Cortex of kidney (tissue), 1 donor: Measurements from ENCODE around the gene SOX6.
"Not testable (repeated sequence)": the region's sequence is repeated elsewhere in the genome, so short reads cannot be mapped to it uniquely, and the experiment has no call there.

Source experiments
- DNase-seq: peaks from one replicate; lab custom pipeline; 2025; lab: John Stamatoyannopoulos, UW

The SOX6 gene

DNA sequence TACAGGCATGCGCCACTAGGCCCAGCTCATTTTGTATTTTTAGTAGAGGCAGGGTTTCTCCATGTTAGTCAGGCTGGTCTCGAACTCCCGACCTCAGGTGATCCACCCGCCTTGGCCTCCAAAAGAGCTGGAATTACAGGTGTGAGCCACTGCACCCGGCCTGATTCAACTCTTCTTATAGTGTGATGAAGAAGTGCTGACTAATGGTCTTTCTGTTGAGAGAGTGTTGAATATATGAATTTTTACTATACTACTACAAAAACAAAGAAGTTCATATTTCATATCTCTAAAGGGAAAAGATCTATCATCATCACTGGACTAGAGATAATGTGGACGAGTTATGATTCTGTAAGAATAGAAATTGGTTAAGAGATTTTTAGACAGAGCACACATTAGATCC is 320.1 kb downstream of the SOX6 start:
- no peak for DNase-seq

DNA sequence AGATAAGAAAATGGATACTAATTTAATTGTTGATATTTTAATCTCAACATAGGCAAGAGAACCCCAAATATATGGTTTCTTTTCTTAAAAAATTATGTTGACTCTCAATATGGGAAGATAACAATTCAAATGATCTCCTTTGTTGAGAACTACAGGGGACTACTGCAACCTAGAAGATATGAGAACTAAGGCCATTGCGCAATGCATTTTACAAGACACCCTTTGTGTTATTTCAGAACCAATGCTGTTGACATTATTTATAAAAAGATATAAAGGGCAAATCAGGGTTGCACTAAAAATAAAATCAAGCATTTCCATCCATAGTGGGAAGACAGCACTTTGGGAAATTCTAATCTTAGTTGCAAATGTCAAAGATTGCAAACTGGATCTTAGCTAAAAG is 322.3 kb downstream of the SOX6 start:
- no peak for DNase-seq

DNA sequence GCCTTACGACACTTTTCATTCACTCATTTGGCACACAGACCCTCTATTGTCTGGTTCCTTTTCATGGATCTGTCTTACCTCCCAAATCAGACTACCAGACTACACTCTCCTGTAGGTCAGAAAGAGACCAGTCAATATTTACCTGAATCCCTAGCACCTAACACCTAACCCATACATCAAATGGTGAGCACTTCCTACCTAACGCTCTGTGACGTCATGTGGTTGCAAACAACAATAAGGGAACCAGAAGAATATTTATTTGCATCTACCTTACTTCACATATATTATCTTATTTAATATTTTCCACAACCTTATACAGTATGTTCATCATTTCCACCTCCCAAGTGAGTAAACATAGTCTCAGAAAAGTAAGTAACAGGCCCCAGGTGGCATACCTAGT is 323.4 kb downstream of the SOX6 start:
- DNase-seq: no peak

DNA sequence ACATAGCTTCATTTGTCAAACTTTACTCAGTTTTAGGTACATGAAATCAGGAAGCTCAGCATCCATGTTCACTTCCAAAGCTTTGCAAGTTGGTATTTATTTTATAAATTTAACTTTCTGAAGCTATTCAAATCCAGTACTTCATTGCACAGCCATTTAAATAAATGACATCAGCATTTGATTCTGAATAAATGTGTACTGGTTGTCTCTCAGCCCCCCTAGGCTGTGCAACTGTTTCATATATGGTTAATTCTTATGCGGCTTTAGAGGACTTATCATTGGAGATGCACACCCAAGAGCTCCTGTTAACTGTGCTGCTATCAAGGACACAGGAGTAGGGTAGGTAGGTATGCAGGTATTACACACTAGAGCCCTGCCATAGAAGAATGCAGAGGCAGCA is 325.1 kb downstream of the SOX6 start:
- no peak for DNase-seq

DNA sequence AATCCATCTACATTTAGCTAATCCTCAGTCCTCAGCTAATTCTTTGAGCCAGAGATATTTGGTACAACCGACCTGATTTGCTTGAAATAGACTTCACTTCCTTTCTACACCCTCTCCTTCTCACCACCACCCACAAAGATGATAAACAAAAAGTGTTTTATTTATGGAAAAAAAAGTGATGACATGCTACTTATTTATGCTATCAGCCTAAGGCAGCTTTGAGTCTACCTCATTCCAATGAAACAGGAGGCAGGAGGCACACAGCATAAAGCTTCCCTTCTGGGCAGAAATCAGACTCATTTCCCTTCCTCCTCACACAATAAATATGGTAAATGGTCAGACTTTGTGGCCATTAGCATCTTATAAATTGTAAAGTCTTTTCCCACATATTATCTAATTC is 325.7 kb downstream of the SOX6 start:
- no peak for DNase-seq

GRCh38 chr11:16029151-16029550 is 327.2 kb downstream of the SOX6 start:
- not testable (repeated sequence) for DNase-seq

GRCh38 chr11:16028419-16028818 is 327.9 kb downstream of the SOX6 start:
- DNase-seq: no peak

GRCh38 chr11:16027621-16028020 is 328.7 kb downstream of the SOX6 start:
- no peak for DNase-seq

DNA sequence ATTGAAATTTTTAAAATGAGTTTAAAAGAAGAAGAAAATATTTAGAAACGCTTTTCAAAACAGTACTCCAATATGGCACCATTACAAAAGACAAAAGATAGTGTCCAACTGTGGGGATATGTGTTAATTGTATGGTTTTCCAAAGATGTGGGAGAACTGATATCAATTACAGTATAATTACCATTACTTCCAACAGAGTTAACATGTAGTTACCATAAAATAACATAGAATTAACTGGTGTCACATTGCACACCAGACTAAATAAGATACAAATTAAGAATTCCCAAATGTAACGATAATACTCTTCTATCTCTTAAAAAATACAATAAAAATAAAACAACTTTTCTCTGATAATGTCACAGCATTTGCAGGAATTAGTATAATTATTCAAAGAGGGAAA is 329.5 kb downstream of the SOX6 start:
- DNase-seq: no peak

DNA sequence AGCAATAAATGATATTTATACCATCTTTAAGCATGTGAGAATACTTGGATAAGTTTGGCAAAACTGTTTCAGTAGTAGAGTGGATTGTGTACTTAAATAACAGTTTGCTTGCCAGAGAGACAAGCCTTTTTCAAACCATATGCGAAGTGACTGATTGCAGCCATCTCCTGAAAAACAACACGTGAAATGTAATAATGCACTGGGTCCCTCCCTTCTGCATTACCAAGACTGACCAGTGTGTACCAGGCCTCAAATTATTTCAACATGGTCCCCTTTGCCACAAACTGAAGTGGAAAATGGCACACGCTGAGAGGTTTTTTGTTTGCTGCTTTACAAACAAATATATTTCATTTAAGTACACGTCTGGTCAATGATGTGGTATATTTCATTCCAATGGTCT is 337.4 kb downstream of the SOX6 start:
- DNase-seq: no peak

- DNase-seq: no peak
These were observed 339.9 kb downstream of the SOX6 start for GRCh38 chr11:16016468-16016829.

- no peak for DNase-seq
These were observed 340.4 kb downstream of the SOX6 start for GRCh38 chr11:16015741-16016467.

- DNase-seq: no peak
These were observed 342.6 kb downstream of the SOX6 start for GRCh38 chr11:16013649-16014275.

GRCh38 chr11:16013242-16013641 is 343.1 kb downstream of the SOX6 start:
- DNase-seq: no peak

DNA sequence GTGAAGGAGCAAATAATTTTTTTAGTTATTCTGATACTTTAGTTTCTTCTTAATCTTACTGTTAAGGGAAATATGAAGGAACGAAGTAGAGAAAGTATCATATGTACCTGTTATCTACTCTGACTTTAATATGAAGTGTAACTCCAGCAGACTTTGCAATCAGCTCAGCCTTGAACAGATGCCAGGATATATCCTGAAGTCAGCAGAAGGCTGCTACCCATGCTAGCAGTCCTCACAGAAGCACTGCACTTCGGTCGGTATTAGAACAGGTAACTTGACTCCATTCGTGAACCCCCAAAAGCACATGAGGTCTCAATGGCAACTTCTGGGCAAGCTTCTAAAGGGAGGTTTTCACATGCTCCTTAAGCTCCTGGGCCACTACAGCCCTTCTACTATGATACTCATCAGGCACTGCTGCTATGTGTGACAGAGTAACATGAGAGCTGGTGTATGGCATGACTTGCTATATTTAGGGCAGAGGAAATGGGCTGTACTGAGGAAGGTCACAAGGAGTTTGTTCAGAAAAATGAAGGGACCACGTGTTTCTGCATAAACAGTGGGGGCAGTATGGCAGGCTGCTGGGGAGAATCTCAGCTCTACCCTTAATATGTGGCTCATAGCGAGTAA is 344.1 kb downstream of the SOX6 start:
- DNase-seq: no peak

- DNase-seq: no peak
These were observed 344.9 kb downstream of the SOX6 start for GRCh38 chr11:16011396-16011795.

DNA sequence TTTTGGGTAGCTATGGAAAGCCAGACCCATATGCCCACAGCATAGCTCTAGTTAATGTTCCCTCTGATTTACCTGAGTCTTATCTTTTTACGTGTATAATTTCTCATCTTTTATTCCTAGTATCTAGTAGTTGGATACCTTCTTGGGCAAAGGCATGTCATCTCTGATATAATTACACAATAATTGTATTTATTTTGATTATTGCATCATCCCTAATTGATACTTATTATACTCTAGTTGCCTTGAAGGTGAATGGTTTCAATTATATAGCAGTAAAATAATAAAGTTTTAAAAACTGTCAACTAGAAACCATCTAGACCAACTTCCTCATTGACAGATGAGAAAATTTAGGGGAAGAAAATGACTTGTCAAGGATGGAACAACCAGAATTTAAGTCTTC is 347.3 kb downstream of the SOX6 start:
- no peak for DNase-seq

- no peak for DNase-seq
These were observed 348.8 kb downstream of the SOX6 start for GRCh38 chr11:16007514-16007913.

GRCh38 chr11:16002942-16003341 is 353.4 kb downstream of the SOX6 start:
- no peak for DNase-seq

DNA sequence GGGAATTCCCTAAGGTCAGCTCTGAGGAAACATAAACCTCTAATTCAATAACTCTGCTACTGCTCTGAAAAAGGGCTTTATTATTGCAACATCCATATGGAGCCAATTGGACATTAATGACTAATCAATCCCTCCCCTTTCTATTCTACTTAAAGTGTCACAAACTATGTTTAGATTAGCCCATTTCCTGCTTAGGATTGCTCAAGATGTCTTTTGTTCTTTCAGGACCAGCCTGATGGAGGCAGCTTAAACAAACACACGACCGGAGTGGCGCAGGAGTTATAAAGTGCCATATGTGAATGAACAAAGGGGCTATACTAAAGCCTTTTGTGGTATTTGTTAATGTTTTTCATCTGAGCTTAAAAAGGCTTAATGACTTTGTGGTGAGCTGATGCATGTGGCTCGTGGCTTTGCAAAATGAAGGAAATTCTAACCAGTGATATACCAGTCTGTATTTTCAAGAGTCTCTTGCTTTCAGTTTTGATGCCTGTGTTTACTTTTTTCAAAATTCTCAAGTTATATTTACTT is 354.4 kb downstream of the SOX6 start:
- DNase-seq: no peak

- no peak for DNase-seq
These were observed 355.2 kb downstream of the SOX6 start for GRCh38 chr11:16001044-16001568.

DNA sequence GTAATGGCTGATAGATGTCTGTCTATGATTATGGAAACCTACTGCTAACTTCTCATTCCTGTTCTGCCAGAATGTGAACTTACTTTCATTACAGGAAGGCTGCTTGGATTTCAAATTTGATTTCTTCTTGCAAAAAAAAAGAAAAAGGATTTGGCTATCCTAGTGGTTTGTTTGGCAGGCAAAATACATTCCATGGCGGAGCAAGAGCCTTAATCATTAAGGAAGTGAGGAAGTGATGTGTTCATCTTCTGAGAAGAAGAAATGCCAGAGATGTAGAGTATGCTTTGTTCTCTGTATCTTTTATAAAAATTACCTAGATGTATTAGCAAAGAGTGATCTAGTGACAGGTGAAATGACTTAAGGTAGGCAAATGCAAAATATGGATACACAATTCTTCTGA is 356.3 kb downstream of the SOX6 start:
- no peak for DNase-seq

DNA sequence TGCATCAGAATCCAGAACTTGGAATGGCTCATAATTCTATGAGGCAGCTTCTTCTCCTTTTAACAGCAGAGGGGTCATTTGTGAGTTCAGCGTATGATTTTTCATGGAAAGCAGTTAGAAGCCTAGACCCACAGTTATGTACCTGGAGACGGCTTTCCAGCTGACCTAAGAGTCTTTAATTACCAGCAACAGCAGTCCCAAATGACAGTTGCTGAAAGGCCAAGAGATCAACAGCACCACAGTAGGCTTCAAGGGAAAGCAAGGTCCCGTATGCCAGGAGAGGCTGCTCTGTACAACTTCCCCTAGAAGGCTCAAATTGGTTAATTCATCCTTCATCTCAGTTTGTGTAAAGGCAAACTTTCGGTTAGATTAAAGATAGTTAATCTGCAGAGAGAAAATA is 363.0 kb downstream of the SOX6 start:
- no peak for DNase-seq
